PC-9 (cell line): ENCODE measurements around the gene ACOXL.

Experiments
- CTCF ChIP-seq: fragments of 200-600 bp; sonication (generic); conservative IDR thresholded peaks from 2 replicates; pipeline ENCODE4 v1.6.1; 2017; ENCODE audit warnings: mixed run types, antibody characterized with exemption, mild to moderate bottlenecking, moderate library complexity
- EZH2 ChIP-seq: fragments of 200-600 bp; sonication (generic); IDR thresholded peaks from 2 replicates; pipeline ENCODE4 v1.8.0; 2017; ENCODE audit warnings: antibody characterized with exemption, low read depth

- no peak for TF ChIP-seq EZH2
- TF ChIP-seq CTCF: no peak
These were observed 362.3 kb downstream of the ACOXL start for GRCh38 chr2:111094691-111095090.
